H9 (cell line): ENCODE results near the gene AP4S1. TPM values are rescaled to one million over a fixed set of nuclear protein-coding genes. Genes with fewer than 3 reads are reported as not detected.
A peak's percentile ranks its signal among the peaks of the same experiment; 100 is the strongest.

ENCODE experiments used
- DNase-seq: peaks from one replicate; pipeline ENCODE4 v3.0.0-alpha.2; 2017
- H2AFZ ChIP-seq: one replicate; pipeline ENCODE4 v1.6.1; 2013; ENCODE audit warnings: mild to moderate bottlenecking, low read length, control low read depth, moderate library complexity
- H2AK5ac ChIP-seq: 2 replicates; pipeline ENCODE4 v1.6.1; 2013; ENCODE audit warnings: low read length, control low read depth, mixed read lengths; ENCODE audit not compliant: insufficient read length
- H2BK120ac ChIP-seq: one replicate; pipeline ENCODE4 v1.6.1; 2013; ENCODE audit warnings: low read depth, mild to moderate bottlenecking, low read length, control low read depth, inconsistent platforms; ENCODE audit not compliant: poor library complexity, severe bottlenecking
- H2BK12ac ChIP-seq: 2 replicates; pipeline ENCODE4 v1.6.1; 2013; ENCODE audit warnings: low read length, control low read depth, mixed read lengths, low read depth; ENCODE audit not compliant: insufficient read length
- H2BK15ac ChIP-seq: 2 replicates; pipeline ENCODE4 v1.6.1; 2013; ENCODE audit warnings: low read depth, low read length, control low read depth
- H2BK20ac ChIP-seq: one replicate; pipeline ENCODE4 v1.6.1; 2013; ENCODE audit warnings: low read depth, mild to moderate bottlenecking, low read length, control low read depth, inconsistent platforms; ENCODE audit not compliant: poor library complexity, severe bottlenecking
- H2BK5ac ChIP-seq: 2 replicates; pipeline ENCODE4 v1.6.1; 2013; ENCODE audit warnings: low read length, control low read depth, mixed read lengths; ENCODE audit not compliant: insufficient read length
- H3K14ac ChIP-seq: 2 replicates; pipeline ENCODE4 v1.6.1; 2013; ENCODE audit warnings: low read length, control low read depth; ENCODE audit not compliant: insufficient read depth
- H3K18ac ChIP-seq: 2 replicates; pipeline ENCODE4 v1.6.1; 2013; ENCODE audit warnings: low read depth, mild to moderate bottlenecking, mixed read lengths, low read length, control low read depth; ENCODE audit not compliant: insufficient read length
- H3K23ac ChIP-seq: 2 replicates; pipeline ENCODE4 v1.6.1; 2013; ENCODE audit warnings: low read length, control low read depth, mixed read lengths, low read depth; ENCODE audit not compliant: insufficient read length
- H3K23me2 ChIP-seq: 2 replicates; pipeline ENCODE4 v1.6.1; 2013; ENCODE audit warnings: low read depth, mild to moderate bottlenecking, mixed read lengths, low read length, control low read depth; ENCODE audit not compliant: insufficient read length, poor library complexity, severe bottlenecking
- H3K27ac ChIP-seq: 2 replicates; pipeline ENCODE4 v1.5.1; 2013; ENCODE audit warnings: low read length, control low read depth, mixed read lengths, low read depth; ENCODE audit not compliant: insufficient read length
- H3K27me3 ChIP-seq: 2 replicates; pipeline ENCODE4 v1.6.1; 2013; ENCODE audit warnings: low read length, control low read depth, inconsistent platforms; ENCODE audit not compliant: insufficient read depth
- H3K4ac ChIP-seq: 2 replicates; pipeline ENCODE4 v1.6.1; 2013; ENCODE audit warnings: low read depth, mild to moderate bottlenecking, control low read depth, inconsistent platforms, low read length, moderate library complexity
- H3K4me1 ChIP-seq: 2 replicates; pipeline ENCODE4 v1.6.1; 2013; ENCODE audit warnings: low read length, control low read depth, inconsistent platforms; ENCODE audit not compliant: insufficient read depth
- H3K4me2 ChIP-seq: 2 replicates; pipeline ENCODE4 v1.6.1; 2013; ENCODE audit warnings: low read length, control low read depth, mixed read lengths; ENCODE audit not compliant: insufficient read length, insufficient read depth
- H3K56ac ChIP-seq: 2 replicates; pipeline ENCODE4 v1.6.1; 2013; ENCODE audit warnings: low read depth, mild to moderate bottlenecking, mixed read lengths, low read length, control low read depth; ENCODE audit not compliant: insufficient read length
- H3K79me1 ChIP-seq: 2 replicates; pipeline ENCODE4 v1.6.1; 2013; ENCODE audit warnings: low read depth, mild to moderate bottlenecking, moderate library complexity, low read length, control low read depth, inconsistent platforms; ENCODE audit not compliant: insufficient read depth, poor library complexity, severe bottlenecking
- H3K79me2 ChIP-seq: 2 replicates; pipeline ENCODE4 v1.6.1; 2013; ENCODE audit warnings: low read length, control low read depth, inconsistent platforms; ENCODE audit not compliant: insufficient read depth
- H3K9ac ChIP-seq: 2 replicates; pipeline ENCODE4 v1.6.1; 2013; ENCODE audit warnings: low read length, control low read depth, mixed read lengths; ENCODE audit not compliant: insufficient read length; ENCODE audit errors: extremely low read depth
- H3K9me3 ChIP-seq: one replicate; pipeline ENCODE4 v1.6.1; 2013; ENCODE audit warnings: low read depth, low read length, inconsistent platforms; ENCODE audit not compliant: control insufficient read depth
- H3T11ph ChIP-seq: one replicate; pipeline ENCODE4 v1.6.1; 2013; ENCODE audit warnings: mild to moderate bottlenecking, low read length, control low read depth, inconsistent platforms
- H4K20me1 ChIP-seq: one replicate; pipeline ENCODE4 v1.6.1; 2013; ENCODE audit not compliant: control insufficient read depth, insufficient read length, insufficient read depth
- H4K5ac ChIP-seq: 2 replicates; pipeline ENCODE4 v1.6.1; 2013; ENCODE audit warnings: low read depth, mild to moderate bottlenecking, mixed read lengths, low read length, control low read depth; ENCODE audit not compliant: insufficient read length
- H4K8ac ChIP-seq: replicated peaks from 2 replicates; pipeline ENCODE4 v1.6.1; 2013; ENCODE audit warnings: low read length, control low read depth, mixed read lengths, low read depth; ENCODE audit not compliant: insufficient read length
- H4K91ac ChIP-seq: 2 replicates; pipeline ENCODE4 v1.6.1; 2013; ENCODE audit warnings: low read depth, mild to moderate bottlenecking, moderate library complexity, mixed read lengths, low read length, control low read depth; ENCODE audit not compliant: insufficient read length
- H3K27ac Mint-ChIP-seq, 3 experiments: 2 replicates in 2 of 3; 3 replicates in 1 of 3; pipeline ENCODE4 v1.8.0; 2020 to 2021; ENCODE audit warnings: mixed read lengths in 3 of 3, mild to moderate bottlenecking in 1 of 3, moderate library complexity in 1 of 3
- H3K27me3 Mint-ChIP-seq: 2 replicates; pipeline ENCODE4 v1.8.0; 2021; ENCODE audit warnings: low read depth, mild to moderate bottlenecking, moderate library complexity, mixed read lengths
- H3K36me3 Mint-ChIP-seq, 3 experiments: 2 replicates in 2 of 3; 3 replicates in 1 of 3; pipeline ENCODE4 v1.8.0; 2020 to 2021; ENCODE audit warnings: low read depth in 3 of 3, mixed read lengths in 3 of 3; ENCODE audit not compliant: insufficient read depth in 1 of 3
- H3K4me1 Mint-ChIP-seq, 2 experiments: 2 replicates each; pipeline ENCODE4 v1.8.0; 2020; ENCODE audit warnings: mixed read lengths in 2 of 2
- H3K4me3 Mint-ChIP-seq, 2 experiments: 2 replicates in 1 of 2; 3 replicates in 1 of 2; pipeline ENCODE4 v1.8.0; 2020 to 2021; ENCODE audit warnings: mild to moderate bottlenecking in 2 of 2, mixed read lengths in 2 of 2, moderate library complexity in 1 of 2
- H3K9me3 Mint-ChIP-seq, 2 experiments: 2 replicates in 1 of 2; 3 replicates in 1 of 2; pipeline ENCODE4 v1.8.0; 2020; ENCODE audit warnings: mild to moderate bottlenecking in 2 of 2, mixed read lengths in 2 of 2, moderate library complexity in 1 of 2
- WGBS: extraction: QIAGEN DNeasy Blood & Tissue Kit; methylation state at CpG from one replicate; pipeline ENCODE4 v1.1.7; 2013; ENCODE audit warnings: missing lambda C conversion rate, low lambda C conversion rate, mixed read lengths; ENCODE audit not compliant: insufficient read length; ENCODE audit errors: extremely low coverage; 5-methylcytosine and 5-hydroxymethylcytosine counted together
- total RNA-seq: library from RNA; stranded (reverse); gene quantifications from 2 replicates; pipeline ENCODE4 v1.2.1, GENCODE V29; 2021
- TF ChIP-seq, protein P1 (sequence below): fragments of 200-600 bp; sonication (generic); conservative IDR thresholded peaks from 3 replicates; pipeline ENCODE4 v1.8.0; 2021; ENCODE audit warnings: antibody characterized with exemption, mild to moderate bottlenecking

AP4S1 gene
- total RNA-seq, 1 experiment from 2014 or later: 13.7 TPM

DNA sequence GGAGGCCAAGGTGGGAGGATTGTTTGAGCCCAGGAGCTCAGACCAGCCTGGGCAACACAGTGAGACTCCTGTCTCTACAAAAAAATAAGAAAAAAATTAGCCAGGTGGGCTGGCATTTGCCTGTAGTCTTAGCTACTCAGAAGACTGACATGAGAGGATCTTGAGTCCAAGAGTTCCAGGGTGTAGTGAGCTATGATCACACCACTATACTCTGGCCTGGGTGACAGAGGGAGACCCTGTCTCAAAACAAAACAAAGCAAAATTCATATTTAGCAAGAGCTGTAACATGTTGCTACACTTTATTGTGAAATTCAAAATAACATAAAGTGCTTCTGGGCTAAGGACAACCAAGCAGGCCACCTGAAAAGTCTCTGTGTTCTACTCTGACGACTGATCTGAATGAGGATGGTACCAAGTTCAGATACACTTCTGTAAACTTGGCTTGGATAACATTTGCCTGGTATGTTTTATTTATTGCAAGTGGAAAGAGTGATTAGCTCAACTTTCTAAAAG is 12.3 kb downstream of the AP4S1 start:
- no peaks in the 10 kb centered on the region for H3K79me1 ChIP-seq
- no peaks in the 10 kb centered on the region for H3K23me2 ChIP-seq
- H2BK5ac ChIP-seq: no peak overlapping the region
- no peak for DNase-seq
- no peak overlapping the region for H4K5ac ChIP-seq
- H2BK15ac ChIP-seq: no peak overlapping the region
- H3K4me2 ChIP-seq: no peak overlapping the region
- H2AK5ac ChIP-seq: no peak overlapping the region
- no peak overlapping the region for H3K18ac ChIP-seq
- no peak overlapping the region for H3K14ac ChIP-seq
- no CpG with 5 or more reads among the region's 1 CpG for WGBS
- no peak overlapping the region for H2BK12ac ChIP-seq
- H4K20me1 ChIP-seq: no peaks in the 10 kb centered on the region
- no peak overlapping the region for H4K91ac ChIP-seq
- H3K4me1 ChIP-seq: no peaks in the 10 kb centered on the region
- H3K9me3 Mint-ChIP-seq: no peaks in the 10 kb centered on the region
- no peak overlapping the region for H2BK20ac ChIP-seq
- no peaks in the 10 kb centered on the region for H3K27me3 Mint-ChIP-seq
- no peak overlapping the region for H3K56ac ChIP-seq
- TF ChIP-seq, protein P1, sequence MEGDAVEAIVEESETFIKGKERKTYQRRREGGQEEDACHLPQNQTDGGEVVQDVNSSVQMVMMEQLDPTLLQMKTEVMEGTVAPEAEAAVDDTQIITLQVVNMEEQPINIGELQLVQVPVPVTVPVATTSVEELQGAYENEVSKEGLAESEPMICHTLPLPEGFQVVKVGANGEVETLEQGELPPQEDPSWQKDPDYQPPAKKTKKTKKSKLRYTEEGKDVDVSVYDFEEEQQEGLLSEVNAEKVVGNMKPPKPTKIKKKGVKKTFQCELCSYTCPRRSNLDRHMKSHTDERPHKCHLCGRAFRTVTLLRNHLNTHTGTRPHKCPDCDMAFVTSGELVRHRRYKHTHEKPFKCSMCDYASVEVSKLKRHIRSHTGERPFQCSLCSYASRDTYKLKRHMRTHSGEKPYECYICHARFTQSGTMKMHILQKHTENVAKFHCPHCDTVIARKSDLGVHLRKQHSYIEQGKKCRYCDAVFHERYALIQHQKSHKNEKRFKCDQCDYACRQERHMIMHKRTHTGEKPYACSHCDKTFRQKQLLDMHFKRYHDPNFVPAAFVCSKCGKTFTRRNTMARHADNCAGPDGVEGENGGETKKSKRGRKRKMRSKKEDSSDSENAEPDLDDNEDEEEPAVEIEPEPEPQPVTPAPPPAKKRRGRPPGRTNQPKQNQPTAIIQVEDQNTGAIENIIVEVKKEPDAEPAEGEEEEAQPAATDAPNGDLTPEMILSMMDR: no peak
- H3K4me3 Mint-ChIP-seq: no peak overlapping the region
- no peak overlapping the region for H2AFZ ChIP-seq
- no peak overlapping the region for H3K23ac ChIP-seq
- H3K27ac ChIP-seq: no peak overlapping the region
- H3K36me3 Mint-ChIP-seq: peaks cover 0 to 5% (median 4%) of the 10 kb centered on the region in 3 experiments; a peak in 4 of 7 replicates
- H3T11ph ChIP-seq: no peak overlapping the region
- peak overlapping the region in 1 of 3 experiments; percentile 87; a peak in 2 of 7 replicates for H3K27ac Mint-ChIP-seq
- no peak overlapping the region for H3K9ac ChIP-seq
- H3K4ac ChIP-seq: no peak overlapping the region
- H2BK120ac ChIP-seq: no peak overlapping the region
- H3K27me3 ChIP-seq: no peaks in the 10 kb centered on the region
- no peaks in the 10 kb centered on the region for H3K9me3 ChIP-seq
- peaks cover 8 to 20% of the 10 kb centered on the region in 2 experiments for H3K4me1 Mint-ChIP-seq
- H3K79me2 ChIP-seq: no peaks in the 10 kb centered on the region
- no peak overlapping the region for H4K8ac ChIP-seq
